Mesangial cell (primary cell): ENCODE results near the gene GABRB2. TPM values are rescaled to one million over a fixed set of nuclear protein-coding genes. Genes with fewer than 3 reads are reported as not detected.

Experiments
- total RNA-seq: library from RNA; depleted of rRNA; stranded (reverse); fragments of >200 nt; gene quantifications from 2 replicates; pipeline ENCODE4 v1.2.3, GENCODE V29; 2015

The GABRB2 gene
- total RNA-seq: 0.13 TPM in 1 of 2 replicates, not detected in the other

GRCh38 chr5:161546470-161547301, at the start of gene GABRB2:
Gene GABRB2, minus strand, starts transcription at chr5:161546725. Its CDS starts 82 bp downstream, at chr5:161546643.

Other genes starting within 250 kb of the GABRB2 start
- gene GABRA6, start 139.0 kb upstream of the GABRB2 start, total RNA-seq: not detected in 2 replicates